ENCODE results near the gene LRTM2.

Gene LRTM2

DNA sequence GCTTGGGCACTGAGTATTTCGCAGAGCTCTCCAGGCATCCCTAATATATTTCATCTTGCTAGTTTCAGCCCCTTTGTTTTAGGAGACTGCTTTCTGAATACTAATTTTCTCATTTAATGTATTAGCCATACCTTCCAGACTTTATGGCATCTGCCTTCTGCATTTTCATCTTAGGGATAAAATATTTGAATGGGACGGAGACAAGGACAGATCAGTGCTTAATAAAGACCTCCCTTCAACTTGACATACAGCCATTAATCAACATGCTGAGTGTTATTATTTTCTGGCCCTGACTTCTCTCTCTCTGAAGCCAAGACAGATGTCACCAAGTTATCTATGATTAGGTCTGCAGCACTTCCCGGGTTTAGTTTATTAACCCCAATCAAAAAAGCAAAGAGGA lies 55.7 kb downstream of the LRTM2 start:
- TF ChIP-seq CTCF (conservative IDR thresholded peaks at IDR 0.05; ENCODE audit: low read depth, low read length): no peak
- H3K4me3 ChIP-seq (ENCODE audit: low read depth, low read length): no peak overlapping the region
- DNase-seq (ENCODE audit: low read depth): no peak

GRCh38 chr12:1877169-1877878 lies 57.0 kb downstream of the LRTM2 start:
- no peak for TF ChIP-seq CTCF (conservative IDR thresholded peaks at IDR 0.05; ENCODE audit: low read depth, low read length)

GRCh38 chr12:1878214-1878613 lies 57.8 kb downstream of the LRTM2 start:
- H3K4me3 ChIP-seq (ENCODE audit: low read depth, low read length): no peak overlapping the region
- DNase-seq (ENCODE audit: low read depth): no peak
- no peak for TF ChIP-seq CTCF (conservative IDR thresholded peaks at IDR 0.05; ENCODE audit: low read depth, low read length)

More at GRCh38 chr12:1877169-1877878, 57.0 kb downstream of the LRTM2 start:
- no peak for DNase-seq (ENCODE audit: low read depth)
- no peak overlapping the region for H3K4me3 ChIP-seq (ENCODE audit: low read depth, low read length)

GRCh38 chr12:1878695-1879094 lies 58.3 kb downstream of the LRTM2 start:
- no peak for TF ChIP-seq CTCF (conservative IDR thresholded peaks at IDR 0.05; ENCODE audit: low read depth, low read length)
- no peak overlapping the region for H3K4me3 ChIP-seq (ENCODE audit: low read depth, low read length)
- no peak for DNase-seq (ENCODE audit: low read depth)

GRCh38 chr12:1879633-1880032 lies 59.3 kb downstream of the LRTM2 start:
- no peak overlapping the region for H3K4me3 ChIP-seq (ENCODE audit: low read depth, low read length)
- TF ChIP-seq CTCF (conservative IDR thresholded peaks at IDR 0.05; ENCODE audit: low read depth, low read length): no peak
- DNase-seq (ENCODE audit: low read depth): no peak

DNA sequence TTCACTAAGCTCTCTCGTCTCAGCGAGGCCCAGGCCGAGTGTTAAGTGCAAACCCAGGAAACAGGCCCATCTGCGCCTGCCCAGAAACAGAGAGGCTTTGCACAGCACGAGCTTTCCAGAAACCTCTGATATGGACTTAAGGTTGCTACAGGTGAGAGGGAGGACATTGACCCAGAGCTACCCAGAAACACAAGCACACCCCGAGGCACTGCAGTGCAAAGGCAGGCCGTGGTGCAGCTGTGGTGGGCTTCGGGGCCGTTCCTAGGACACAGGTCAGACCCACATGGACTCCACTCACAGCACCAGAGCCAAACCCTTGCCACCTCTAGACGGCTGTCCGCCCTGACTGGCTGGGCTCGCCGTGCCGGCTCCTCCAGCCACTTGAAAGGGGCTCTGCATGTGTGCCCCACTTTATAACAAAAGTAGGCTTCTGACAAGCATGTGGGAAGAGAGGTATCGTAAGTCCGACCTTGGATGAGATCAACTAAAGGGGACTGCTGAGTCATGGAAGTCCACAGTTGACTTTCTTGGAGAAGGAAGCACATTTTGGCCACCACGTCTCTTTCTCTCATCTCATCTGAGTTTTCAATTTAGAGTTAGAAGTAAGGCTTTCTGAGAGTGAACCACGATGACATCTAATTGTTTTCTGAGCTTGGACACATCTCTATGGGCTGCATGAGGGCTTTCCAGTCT lies 59.9 kb downstream of the LRTM2 start:
- TF ChIP-seq CTCF (conservative IDR thresholded peaks at IDR 0.05; ENCODE audit: low read depth, low read length): no peak
- no peak overlapping the region for H3K4me3 ChIP-seq (ENCODE audit: low read depth, low read length)
- no peak for DNase-seq (ENCODE audit: low read depth)

GRCh38 chr12:1880876-1881275 lies 60.5 kb downstream of the LRTM2 start:
- no peak overlapping the region for H3K4me3 ChIP-seq (ENCODE audit: low read depth, low read length)
- DNase-seq (ENCODE audit: low read depth): no peak

More at GRCh38 chr12:1880876-1881275, 60.5 kb downstream of the LRTM2 start:
- no peak for TF ChIP-seq CTCF (conservative IDR thresholded peaks at IDR 0.05; ENCODE audit: low read depth, low read length)
